ENCODE measurements around the gene GLRX2.
"Not testable (repeated sequence)": the region's sequence is repeated elsewhere in the genome, so short reads cannot be mapped to it uniquely, and the experiment has no call there.

The GLRX2 gene

GRCh38 chr1:193104907-193105820 lies at the start of gene GLRX2:
Gene GLRX2 (minus strand): TSS chr1:193105414. CDS start chr1:193105382, 32 bp downstream.
- DNase-seq (ENCODE audit: low spot score) = peak; percentile 88

- DNase-seq (ENCODE audit: low spot score) = no peak
Measured at GRCh38 chr1:193144999-193145398, 39.8 kb upstream of the GLRX2 start.

GRCh38 chr1:193144361-193144938 lies 39.2 kb upstream of the GLRX2 start:
- no peak for DNase-seq (ENCODE audit: low spot score)

- DNase-seq (ENCODE audit: low spot score) = peak; percentile 9
Measured at GRCh38 chr1:193143285-193143684, 38.1 kb upstream of the GLRX2 start.

- DNase-seq (ENCODE audit: low spot score) = no peak
Measured at GRCh38 chr1:193142409-193142808, 37.2 kb upstream of the GLRX2 start.

GRCh38 chr1:193141804-193142203 lies 36.6 kb upstream of the GLRX2 start:
- no peak for DNase-seq (ENCODE audit: low spot score)

- no peak for DNase-seq (ENCODE audit: low spot score)
Measured at GRCh38 chr1:193140254-193140653, 35.0 kb upstream of the GLRX2 start.

- no peak for DNase-seq (ENCODE audit: low spot score)
Measured at GRCh38 chr1:193131266-193131860, 26.1 kb upstream of the GLRX2 start.

- DNase-seq (ENCODE audit: low spot score) = no peak
Measured at GRCh38 chr1:193125369-193125768, 20.2 kb upstream of the GLRX2 start.

- DNase-seq (ENCODE audit: low spot score) = no peak
Measured at GRCh38 chr1:193123751-193124150, 18.5 kb upstream of the GLRX2 start.

GRCh38 chr1:193121616-193122593 lies 16.7 kb upstream of the GLRX2 start, which contains the start of gene CDC73:
Gene CDC73 (plus strand): TSS chr1:193122031. CDS start chr1:193122201, 170 bp downstream.
- peak; percentile 95 for DNase-seq (ENCODE audit: low spot score)

- no peak for DNase-seq (ENCODE audit: low spot score)
Measured at GRCh38 chr1:193120604-193121166, 15.5 kb upstream of the GLRX2 start.

GRCh38 chr1:193118803-193119730 lies 13.9 kb upstream of the GLRX2 start:
- DNase-seq (ENCODE audit: low spot score) = no peak

GRCh38 chr1:193118194-193118593 lies 13.0 kb upstream of the GLRX2 start:
- no peak for DNase-seq (ENCODE audit: low spot score)

GRCh38 chr1:193117167-193117566 lies 12.0 kb upstream of the GLRX2 start:
- not testable (repeated sequence) for DNase-seq (ENCODE audit: low spot score)

- DNase-seq (ENCODE audit: low spot score) = peak; percentile 60
Measured at GRCh38 chr1:193115629-193116227, 10.5 kb upstream of the GLRX2 start.

GRCh38 chr1:193114485-193115095 lies 9.4 kb upstream of the GLRX2 start:
- DNase-seq (ENCODE audit: low spot score) = no peak

GRCh38 chr1:193113992-193114332 lies 8.7 kb upstream of the GLRX2 start:
- DNase-seq (ENCODE audit: low spot score) = no peak

- DNase-seq (ENCODE audit: low spot score) = no peak
Measured at GRCh38 chr1:193113258-193113991, 8.2 kb upstream of the GLRX2 start.
